GM21737 (cell line): Measurements from ENCODE around the gene MMP21.
A peak's percentile ranks its signal among the peaks of the same experiment; 100 is the strongest.

ENCODE experiments used
- ATAC-seq: cut with Tn5 transposase; IDR thresholded peaks from one replicate; pipeline ENCODE4 v1.9.1; 2021; ENCODE audit warnings: mild to moderate bottlenecking, moderate library complexity; ENCODE audit not compliant: unreplicated experiment

Gene MMP21

GRCh38 chr10:125719173-125720001 lies 56.2 kb downstream of the MMP21 start, which contains the start of gene EDRF1:
Gene EDRF1, plus strand, starts transcription at chr10:125719709. Its CDS starts 99 bp downstream, at chr10:125719808.
- peak; percentile 90 for ATAC-seq
